GM21529 (cell line): ENCODE measurements around the gene HAND2.

Experiments
- ATAC-seq: cut with Tn5 transposase; IDR thresholded peaks from one replicate; pipeline ENCODE4 v1.9.1; 2021; ENCODE audit not compliant: unreplicated experiment

Gene HAND2

GRCh38 chr4:173478201-173478912 is 51.7 kb downstream of the HAND2 start:
- no peak for ATAC-seq

- ATAC-seq = no peak
These were observed 53.0 kb downstream of the HAND2 start for GRCh38 chr4:173477016-173477415.
